Hematopoietic multipotent progenitor cell treated with erythropoietin and hydrocortisone succinate and interleukin-3 and kit ligand, for 4 days (in vitro differentiated cells): Measurements from ENCODE around the gene RGS2.

ENCODE experiments used
- DNase-seq: peaks from one replicate; pipeline ENCODE4 v3.0.0-alpha.2; 2015

RGS2 gene

GRCh38 chr1:192832492-192832891 lies 23.7 kb downstream of the RGS2 start:
- no peak for DNase-seq

GRCh38 chr1:192835116-192835515 lies 26.3 kb downstream of the RGS2 start:
- no peak for DNase-seq

- no peak for DNase-seq
These were observed 30.6 kb downstream of the RGS2 start for GRCh38 chr1:192839162-192840066.

- no peak for DNase-seq
These were observed 35.5 kb downstream of the RGS2 start for GRCh38 chr1:192844360-192844759.

- DNase-seq: no peak
These were observed 38.1 kb downstream of the RGS2 start for GRCh38 chr1:192846950-192847349.

- DNase-seq: no peak
These were observed 40.2 kb downstream of the RGS2 start for GRCh38 chr1:192849011-192849410.

GRCh38 chr1:192849442-192849841 lies 40.6 kb downstream of the RGS2 start:
- no peak for DNase-seq

GRCh38 chr1:192852001-192852947 lies 43.4 kb downstream of the RGS2 start:
- DNase-seq: no peak

GRCh38 chr1:192858456-192858855 lies 49.6 kb downstream of the RGS2 start:
- no peak for DNase-seq

- no peak for DNase-seq
These were observed 51.0 kb downstream of the RGS2 start for GRCh38 chr1:192859808-192860207.

- DNase-seq: no peak
These were observed 51.8 kb downstream of the RGS2 start for GRCh38 chr1:192860478-192861185.

GRCh38 chr1:192861860-192862259 lies 53.0 kb downstream of the RGS2 start:
- no peak for DNase-seq
